Activated naive CD8-positive, alpha-beta T cell treated with anti-CD3 and anti-CD28 coated beads, Interleukin-2, amount 50 U/mL, for 16 hours (primary cell): ENCODE measurements around the gene ITGA8.

Source experiments
- DNase-seq: peaks from one replicate; pipeline ENCODE4 v3.0.0-alpha.2; 2020; ENCODE audit warnings: low read depth, low spot score

ITGA8 gene

GRCh38 chr10:15464381-15464780, 255.3 kb downstream of the ITGA8 start:
- DNase-seq: no peak
